GM23338 (cell line): Measurements from ENCODE around the gene SMG7. TPM values are rescaled to one million over a fixed set of nuclear protein-coding genes. Genes with fewer than 3 reads are reported as not detected.
A peak's percentile ranks its signal among the peaks of the same experiment; 100 is the strongest.

Source experiments
- ATAC-seq: fragments of 200-7000 bp; cut with Tn5 transposase; 3 replicates; pipeline ENCODE4 v1.9.1; 2020
- DNase-seq: peaks from one replicate; pipeline ENCODE4 v3.0.0-alpha.2; 2015; ENCODE audit warnings: low spot score
- H2AFZ ChIP-seq: fragments of 200-600 bp; sonication (generic); 2 replicates; pipeline ENCODE4 v1.8.0; 2016; ENCODE audit warnings: antibody characterized with exemption, mild to moderate bottlenecking, moderate library complexity
- H3F3A ChIP-seq: fragments of 200-600 bp; sonication (generic); replicated peaks from 2 replicates; pipeline ENCODE4 v1.8.0; 2017; ENCODE audit warnings: antibody characterized with exemption, mixed run types, low read depth
- H3K27ac ChIP-seq: fragments of 200-600 bp; sonication (generic); 2 replicates; pipeline ENCODE4 v1.6.1; 2016; ENCODE audit warnings: low read depth
- H3K27me3 ChIP-seq: fragments of 200-600 bp; sonication (generic); 2 replicates; pipeline ENCODE4 v1.8.0; 2016; ENCODE audit warnings: mild to moderate bottlenecking, mixed run types, moderate library complexity; ENCODE audit not compliant: insufficient read depth
- H3K36me3 ChIP-seq: fragments of 200-600 bp; sonication (generic); 2 replicates; pipeline ENCODE4 v1.8.0; 2016; ENCODE audit warnings: mild to moderate bottlenecking; ENCODE audit not compliant: insufficient read depth
- H3K4me1 ChIP-seq: fragments of 200-600 bp; sonication (generic); 2 replicates; pipeline ENCODE4 v1.8.0; 2016; ENCODE audit warnings: mild to moderate bottlenecking, moderate library complexity; ENCODE audit not compliant: insufficient read depth
- H3K4me2 ChIP-seq: fragments of 200-600 bp; sonication (generic); 2 replicates; pipeline ENCODE4 v1.7.1; 2017; ENCODE audit warnings: mixed run types
- H3K4me3 ChIP-seq: fragments of 200-600 bp; sonication (generic); 2 replicates; pipeline ENCODE4 v1.6.1; 2016; ENCODE audit warnings: mixed run types
- H3K79me2 ChIP-seq: fragments of 200-600 bp; sonication (generic); replicated peaks from 2 replicates; pipeline ENCODE4 v1.8.0; 2017; ENCODE audit warnings: mild to moderate bottlenecking; ENCODE audit not compliant: insufficient read depth
- H3K9me2 ChIP-seq: fragments of 200-600 bp; sonication (generic); 2 replicates; pipeline ENCODE4 v1.8.0; 2017; ENCODE audit not compliant: insufficient read depth
- H4K20me1 ChIP-seq: fragments of 200-600 bp; sonication (generic); replicated peaks from 2 replicates; pipeline ENCODE4 v1.8.0; 2017; ENCODE audit warnings: mild to moderate bottlenecking; ENCODE audit not compliant: insufficient read depth
- H3K27ac Mint-ChIP-seq: 2 replicates; pipeline ENCODE4 v1.8.0; 2020; ENCODE audit warnings: inconsistent platforms, mild to moderate bottlenecking, moderate library complexity, mixed read lengths
- H3K27me3 Mint-ChIP-seq: 3 replicates; pipeline ENCODE4 v1.8.0; 2022; ENCODE audit warnings: low read depth, mild to moderate bottlenecking, moderate library complexity, mixed read lengths, inconsistent platforms; ENCODE audit not compliant: insufficient read depth, poor library complexity
- H3K36me3 Mint-ChIP-seq: 3 replicates; pipeline ENCODE4 v1.8.0; 2021; ENCODE audit warnings: low read depth, mild to moderate bottlenecking, inconsistent platforms, moderate library complexity, mixed read lengths
- H3K4me1 Mint-ChIP-seq: 3 replicates; pipeline ENCODE4 v1.8.0; 2020; ENCODE audit warnings: mild to moderate bottlenecking, inconsistent platforms, mixed read lengths
- H3K4me3 Mint-ChIP-seq: 3 replicates; pipeline ENCODE4 v1.8.0; 2021; ENCODE audit warnings: moderate library complexity, mild to moderate bottlenecking, inconsistent platforms, mixed read lengths
- H3K9me3 Mint-ChIP-seq: 3 replicates; pipeline ENCODE4 v1.8.0; 2020; ENCODE audit warnings: moderate library complexity, mild to moderate bottlenecking, inconsistent platforms, mixed read lengths
- CREB1 ChIP-seq: fragments of 250-450 bp; sonication (Bioruptor Pico); IDR thresholded peaks from 2 replicates; pipeline ENCODE4 v1.5.0; 2020; ENCODE audit warnings: low read depth, mild to moderate bottlenecking, moderate library complexity
- CTCF ChIP-seq, 2 experiments: fragments of 200-600 bp in 1 of 2; sonication (generic) in 1 of 2; conservative IDR thresholded peaks; 2 replicates each; pipeline versions ENCODE4 v1.5.1 to v1.6.1; 2016 to 2017; ENCODE audit warnings: antibody characterized with exemption in 2 of 2, low read depth in 2 of 2, mild to moderate bottlenecking in 2 of 2, moderate library complexity in 1 of 2
- ETS1 ChIP-seq: IDR thresholded peaks from 2 replicates; pipeline ENCODE4 v1.6.1; 2016; ENCODE audit warnings: antibody characterized with exemption
- EZH2 ChIP-seq: fragments of 200-600 bp; sonication (generic); IDR thresholded peaks from one replicate; pipeline ENCODE4 v1.8.0; 2017; ENCODE audit warnings: antibody characterized with exemption, mild to moderate bottlenecking, low read depth; ENCODE audit not compliant: unreplicated experiment
- EZH2phosphoT487 ChIP-seq: fragments of 200-600 bp; sonication (generic); IDR thresholded peaks from one replicate; pipeline ENCODE4 v1.8.1; 2018; ENCODE audit warnings: antibody characterized with exemption; ENCODE audit not compliant: unreplicated experiment
- JUNB ChIP-seq: IDR thresholded peaks from one replicate; pipeline ENCODE4 v1.6.1; 2016; ENCODE audit warnings: antibody characterized with exemption; ENCODE audit not compliant: unreplicated experiment
- NANOG ChIP-seq: IDR thresholded peaks from 2 replicates; pipeline ENCODE4 v1.6.1; 2016; ENCODE audit warnings: antibody characterized with exemption, borderline replicate concordance
- POLR2AphosphoS5 ChIP-seq: IDR thresholded peaks from 2 replicates; pipeline ENCODE4 v1.6.1; 2016; ENCODE audit warnings: antibody characterized with exemption, low read depth
- REST ChIP-seq: IDR thresholded peaks from one replicate; pipeline ENCODE4 v1.6.1; 2018; ENCODE audit warnings: antibody characterized with exemption; ENCODE audit not compliant: unreplicated experiment
- STAT1 ChIP-seq: IDR thresholded peaks from one replicate; pipeline ENCODE4 v1.6.1; 2016; ENCODE audit warnings: antibody characterized with exemption; ENCODE audit not compliant: unreplicated experiment
- ZNF331 ChIP-seq: fragments of 250-450 bp; sonication (Bioruptor Pico); IDR thresholded peaks from 2 replicates; pipeline ENCODE4 v1.5.0; 2020; ENCODE audit warnings: low read depth, mild to moderate bottlenecking, moderate library complexity
- ZNF462 ChIP-seq: fragments of 250-450 bp; sonication (Bioruptor Pico); IDR thresholded peaks from 2 replicates; pipeline ENCODE4 v1.5.0; 2020; ENCODE audit warnings: mild to moderate bottlenecking, moderate library complexity
- polyA plus RNA-seq: library from polyadenylated mRNA; unstranded; fragments of >200 nt; fragmentation: Nextera tagmentation; extraction: Ambion mirVana; gene quantifications from 2 replicates; pipeline ENCODE4 v1.2.1, GENCODE V29; 2016
- total RNA-seq: library from RNA; depleted of rRNA; stranded (reverse); fragments of >200 nt; shearing (Covaris generic); gene quantifications from 2 replicates; pipeline ENCODE4 v1.2.3, GENCODE V29; 2014

SMG7 gene
- total and polyA plus RNA-seq, 2 experiments from 2014 or later = 33.0 to 79.4 TPM

DNA sequence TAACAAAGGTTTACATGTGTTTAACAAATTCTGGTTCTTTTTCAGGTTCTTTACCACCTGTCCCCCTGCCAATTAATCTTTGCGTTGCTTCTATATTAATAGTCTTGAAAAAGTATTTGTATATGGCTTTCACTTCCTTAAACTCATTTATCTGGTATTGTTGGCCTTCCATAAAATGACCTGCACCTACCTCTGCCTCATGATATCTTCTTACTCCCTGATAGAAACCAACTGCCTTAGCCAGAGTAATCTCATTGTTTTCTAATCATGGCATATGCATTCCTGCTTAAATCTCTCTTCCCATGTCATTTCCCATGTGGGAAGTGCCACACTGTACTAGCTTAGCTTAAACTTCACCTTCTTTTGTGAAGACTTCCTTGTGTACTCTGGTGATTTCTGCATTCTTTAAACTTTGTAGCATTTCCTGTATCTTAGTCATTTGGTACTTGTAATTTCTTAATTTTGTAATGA is 8.7 kb downstream of the SMG7 start:
- no peaks in the 10 kb centered on the region for H3K27me3 Mint-ChIP-seq
- no peak overlapping the region for H3K4me3 ChIP-seq
- H3F3A ChIP-seq = 0 out of 2 replicates have a peak, but pooled peaks cover 4% of the 10 kb centered on the region
- DNase-seq (no peak), ATAC-seq (peak; percentile 44)
- 0 out of 2 replicates have a peak overlapping the region, but pooled peaks have one; percentile 24 for H3K4me2 ChIP-seq
- H2AFZ ChIP-seq = no peak overlapping the region
- peaks cover 98% of the 10 kb centered on the region for H3K79me2 ChIP-seq
- H3K36me3 Mint-ChIP-seq = no peaks in the 10 kb centered on the region
- TF ChIP-seq POLR2AphosphoS5 (no peak), NANOG (no peak), CREB1 (CRISPR knock-in tag) (no peak), REST (no peak), CTCF (conservative IDR thresholded peaks at IDR 0.05; ENCODE audit: low read depth in 2 of 2) (no peak), EZH2 (no peak), STAT1 (no peak), ZNF331 (CRISPR knock-in tag) (no peak), JUNB (no peak), ZNF462 (no peak), ETS1 (no peak), EZH2phosphoT487 (no peak)
- no peak overlapping the region for H3K4me3 Mint-ChIP-seq
- no peaks in the 10 kb centered on the region for H3K9me3 Mint-ChIP-seq
- peaks cover 40% of the 10 kb centered on the region for H4K20me1 ChIP-seq
- H3K36me3 ChIP-seq = no peaks in the 10 kb centered on the region
- H3K9me2 ChIP-seq = no peaks in the 10 kb centered on the region
- no peaks in the 10 kb centered on the region for H3K27me3 ChIP-seq
- peaks cover 43% of the 10 kb centered on the region for H3K4me1 Mint-ChIP-seq
- peak overlapping the region; percentile 61 for H3K27ac ChIP-seq
- H3K4me1 ChIP-seq = peaks cover 68% of the 10 kb centered on the region
- peak overlapping the region; percentile 21 for H3K27ac Mint-ChIP-seq
